ENCODE measurements around the gene BNIPL. TPM values are rescaled to one million over a fixed set of nuclear protein-coding genes. Genes with fewer than 3 reads are reported as not detected.

BNIPL gene
- total and polyA plus RNA-seq, 2 of the 4 experiments (the other 2 are of a cell fraction), result under 0.01 to 0.38 TPM

- no peak overlapping the region for H4K8ac ChIP-seq (ENCODE audit: low read depth in 2 of 2, low read length in 2 of 2)
- H3K23ac ChIP-seq (ENCODE audit: low read depth, low read length), result no peak overlapping the region
- no peak overlapping the region for H3K14ac ChIP-seq (replicated peaks; ENCODE audit: low read depth, low read length)
- dilution Hi-C loops (cut with HindIII; ENCODE audit: low sequenced_read_pairs, unreplicated experiment) (no loop called here), in situ Hi-C loops (cut with MboI; ENCODE audit: low sequenced_read_pairs) (no loop called here), intact Hi-C loops (cut with micrococcal nuclease) (no loop called here)
- no peak overlapping the region for H2BK20ac ChIP-seq (ENCODE audit: low read depth, low read length)
- H3K9ac ChIP-seq (ENCODE audit: low read depth, low read length), result no peak overlapping the region
- TF ChIP-seq CEBPB (IDR thresholded peaks at IDR 0.05; ENCODE audit: low read depth, low read length) (no peak), SMC3 (IDR thresholded peaks at IDR 0.05; ENCODE audit: low read depth, low read length) (no peak), NFE2L2 (IDR thresholded peaks at IDR 0.05; ENCODE audit: low read depth, low read length) (no peak), RCOR1 (IDR thresholded peaks at IDR 0.05; ENCODE audit: insufficient replicate concordance, low read length) (no peak), ELK1 (IDR thresholded peaks at IDR 0.05; ENCODE audit: borderline replicate concordance, low read depth, low read length) (no peak), MAFK (IDR thresholded peaks at IDR 0.05; ENCODE audit: low read depth, low read length) (no peak), RAD21 (IDR thresholded peaks at IDR 0.05; ENCODE audit: low read length) (no peak), MAZ (IDR thresholded peaks at IDR 0.05; ENCODE audit: borderline replicate concordance, low read depth, low read length) (no peak), CHD1 (IDR thresholded peaks at IDR 0.05; ENCODE audit: low read depth, low read length) (no peak), BHLHE40 (IDR thresholded peaks at IDR 0.05; ENCODE audit: low read depth, low read length) (no peak), MXI1 (IDR thresholded peaks at IDR 0.05; ENCODE audit: borderline replicate concordance, low read depth, low read length) (no peak), FOS (IDR thresholded peaks at IDR 0.05; ENCODE audit: low read depth, low read length) (no peak), POLR2A (IDR thresholded peaks at IDR 0.05; ENCODE audit: low read depth, low read length) (no peak), RFX5 (IDR thresholded peaks at IDR 0.05; ENCODE audit: low read depth, low read length) (no peak)
- TF ChIP-seq, protein P1, sequence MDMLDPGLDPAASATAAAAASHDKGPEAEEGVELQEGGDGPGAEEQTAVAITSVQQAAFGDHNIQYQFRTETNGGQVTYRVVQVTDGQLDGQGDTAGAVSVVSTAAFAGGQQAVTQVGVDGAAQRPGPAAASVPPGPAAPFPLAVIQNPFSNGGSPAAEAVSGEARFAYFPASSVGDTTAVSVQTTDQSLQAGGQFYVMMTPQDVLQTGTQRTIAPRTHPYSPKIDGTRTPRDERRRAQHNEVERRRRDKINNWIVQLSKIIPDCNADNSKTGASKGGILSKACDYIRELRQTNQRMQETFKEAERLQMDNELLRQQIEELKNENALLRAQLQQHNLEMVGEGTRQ (IDR thresholded peaks at IDR 0.05; ENCODE audit: low read depth, low read length), result no peak
- H3K9me3 ChIP-seq (ENCODE audit: control insufficient read depth, insufficient read depth, low read length), result no peaks in the 10 kb centered on the region
- H3K9me1 ChIP-seq (ENCODE audit: insufficient read depth, low read length), result peaks cover 3% of the 10 kb centered on the region; the same call in 1 of the 2 replicates
- H3K18ac ChIP-seq (ENCODE audit: low read depth, low read length), result no peak overlapping the region
- H3K36me3 ChIP-seq (ENCODE audit: control insufficient read depth, insufficient read depth, low read length), result no peaks in the 10 kb centered on the region
- H2BK120ac ChIP-seq (ENCODE audit: low read depth, low read length), result no peak overlapping the region
- H2AFZ ChIP-seq (replicated peaks; ENCODE audit: low read length, poor library complexity), result no peak overlapping the region
- H3K4me1 ChIP-seq (ENCODE audit: control insufficient read depth, insufficient read depth, low read length), result no peaks in the 10 kb centered on the region
- POLR2A ChIA-PET (ENCODE audit: unreplicated experiment), result no interaction called here
- DNase-seq (no peak), ATAC-seq (ENCODE audit: low read depth) (no peak)
- H4K5ac ChIP-seq (ENCODE audit: low read depth, low read length), result no peak overlapping the region
- H3K56ac ChIP-seq (ENCODE audit: extremely low read depth, insufficient read depth, low read length), result no peak overlapping the region
- H2BK15ac ChIP-seq (ENCODE audit: low read depth, low read length), result no peak overlapping the region
- WGBS, 2 experiments (ENCODE audit: extremely low coverage in 2 of 2, insufficient read length in 1 of 2), result no CpG with 5 or more reads among the region's 7 CpGs
- peaks cover 6% of the 10 kb centered on the region; the same call in 1 of the 2 replicates for H3K27me3 ChIP-seq (ENCODE audit: control insufficient read depth, insufficient read depth, low read length)
- H4K91ac ChIP-seq (ENCODE audit: insufficient read depth, low read depth, low read length), result no peak overlapping the region
- no peak overlapping the region for H3K27ac ChIP-seq (ENCODE audit: insufficient read depth, low read length)
- no peaks in the 10 kb centered on the region for H4K20me1 ChIP-seq (ENCODE audit: insufficient read depth, low read length)
- no peak overlapping the region for H2BK5ac ChIP-seq (ENCODE audit: low read depth, low read length, poor library complexity, severe bottlenecking)
- no peaks in the 10 kb centered on the region for H3K79me1 ChIP-seq (ENCODE audit: low read depth in 1 of 2, low read length in 2 of 2)
- H3K4me3 ChIP-seq (ENCODE audit: insufficient read depth, low read depth, low read length), result no peak overlapping the region
- no peak overlapping the region for H3K4ac ChIP-seq (ENCODE audit: low read depth, low read length)
- CTCF ChIA-PET, result interaction anchor here (0.6 to 2.1 kb wide), 2 partner anchors 10 to 293 kb away, joined by 3 to 5 read pairs; no protein-coding TSS in a partner anchor
- no peak overlapping the region for H2AK5ac ChIP-seq (ENCODE audit: low read depth, low read length)
- no TSS peak for BruUV-seq (replicated peaks)
- H2AK9ac ChIP-seq (replicated peaks; ENCODE audit: low read depth, low read length, poor library complexity), result no peak overlapping the region
- no peak overlapping the region for H3K4me2 ChIP-seq (ENCODE audit: low read depth, low read length)
These were observed 48.5 kb upstream of the BNIPL start for GRCh38 chr1:150987924-150988323.
